Hematopoietic multipotent progenitor cell treated with erythropoietin and hydrocortisone succinate and interleukin-3 and kit ligand, for 8 days (in vitro differentiated cells): ENCODE results near the gene FADS2.
A peak's percentile ranks its signal among the peaks of the same experiment; 100 is the strongest.

Source experiments
- DNase-seq: peaks from one replicate; pipeline ENCODE4 v3.0.0-alpha.2; 2015

Gene FADS2

DNA sequence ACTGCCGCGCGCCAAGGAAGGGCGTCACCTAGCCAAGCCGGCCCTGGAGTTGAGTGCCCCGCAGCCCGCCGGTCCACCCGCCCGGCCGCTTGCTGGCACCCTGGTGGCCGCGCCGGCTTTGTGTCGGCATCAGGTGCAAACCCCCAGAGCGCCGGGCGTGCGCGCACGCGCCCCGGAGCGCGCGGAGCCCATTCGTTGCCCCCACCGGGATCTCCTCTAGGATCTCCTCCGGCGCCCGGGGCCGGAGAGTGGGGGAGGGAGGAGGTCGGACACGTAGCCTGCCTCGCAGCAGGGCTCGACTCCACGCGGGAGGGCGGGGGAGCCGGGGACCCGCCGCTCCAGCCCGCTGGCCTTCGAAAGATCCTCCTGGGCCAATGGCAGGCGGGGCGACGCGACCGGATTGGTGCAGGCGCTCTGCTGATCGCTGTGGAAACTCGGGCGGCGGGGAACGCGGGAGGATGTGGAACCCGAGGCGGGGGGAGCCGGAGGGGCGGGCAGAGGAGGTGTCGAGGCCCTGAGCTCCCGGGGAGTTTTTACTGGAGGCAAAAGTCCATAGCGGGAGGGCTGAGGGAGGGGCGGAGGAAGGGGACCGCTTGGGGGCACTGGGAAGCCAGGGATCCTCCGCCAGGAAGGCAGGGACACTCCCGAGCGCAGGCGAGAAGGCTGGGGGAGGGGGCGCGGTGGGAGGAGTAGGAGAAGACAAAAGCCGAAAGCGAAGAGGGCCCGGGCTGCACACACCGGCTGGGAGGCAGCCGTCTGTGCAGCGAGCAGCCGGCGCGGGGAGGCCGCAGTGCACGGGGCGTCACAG, at the start of gene FADS2:
Gene FADS2, plus strand, starts transcription at position 730 of the 808 bp plus-strand sequence. CDS start 91 bp downstream, outside the sequence.
- DNase-seq: peak; percentile 97

DNA sequence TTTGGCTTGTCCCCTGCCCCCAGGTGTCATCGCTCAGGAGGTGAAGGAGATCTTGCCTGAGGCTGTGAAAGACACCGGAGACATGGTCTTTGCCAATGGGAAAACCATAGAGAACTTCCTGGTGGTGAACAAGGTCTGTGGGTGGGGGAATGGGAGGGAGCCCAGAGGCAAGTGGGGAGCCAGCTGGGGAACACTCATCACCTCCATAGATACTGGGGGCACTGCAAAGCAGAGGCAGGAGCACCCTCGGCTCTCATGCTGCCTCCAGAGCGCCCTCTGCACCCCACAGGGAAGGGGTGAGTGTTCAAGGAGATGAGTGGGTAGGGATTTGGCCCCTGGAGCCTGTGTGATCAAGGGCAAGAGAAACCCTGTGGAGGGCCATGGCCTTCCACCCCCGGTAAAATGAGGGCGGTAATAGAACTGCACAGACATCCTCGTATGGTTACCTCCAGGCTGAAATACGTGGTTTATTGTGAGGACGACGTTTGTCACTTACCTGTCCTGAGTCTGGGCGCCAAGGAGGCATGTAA, 49.7 kb upstream of the FADS2 start:
- DNase-seq: no peak

DNA sequence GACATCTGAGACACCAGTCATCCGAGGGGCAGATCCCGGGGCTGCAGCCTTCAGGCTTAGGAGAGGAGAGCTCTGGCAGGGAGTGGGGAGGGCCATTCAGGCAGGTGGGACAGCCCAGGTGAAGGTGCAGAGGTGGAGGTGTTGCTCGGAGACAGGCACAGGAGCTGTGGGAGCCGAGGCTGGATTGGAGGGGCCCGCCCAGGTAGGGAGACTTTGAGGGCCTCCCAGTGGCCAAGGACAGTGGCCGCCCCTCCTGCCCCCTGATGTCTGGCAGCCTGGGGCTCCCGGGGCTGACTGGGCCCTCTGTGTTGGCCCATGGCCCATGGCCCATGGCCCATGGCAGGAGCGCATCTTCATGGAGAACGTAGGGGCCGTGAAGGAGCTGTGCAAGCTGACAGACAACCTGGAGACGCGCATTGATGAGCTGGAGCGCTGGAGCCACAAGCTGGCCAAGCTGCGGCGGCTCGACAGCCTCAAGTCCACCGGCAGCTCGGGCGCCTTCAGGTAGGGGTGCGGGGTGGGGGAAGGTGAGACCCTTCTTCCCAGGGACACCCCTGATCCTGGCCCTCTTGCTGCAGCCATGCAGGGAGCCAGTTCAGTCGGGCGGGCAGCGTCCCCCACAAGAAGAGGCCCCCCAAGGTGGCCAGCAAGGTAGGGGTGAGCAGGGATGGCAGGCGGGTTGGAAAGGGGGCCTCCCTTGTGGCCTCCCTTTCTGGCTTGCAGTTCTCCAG, 49.0 kb upstream of the FADS2 start:
- no peak for DNase-seq

DNA sequence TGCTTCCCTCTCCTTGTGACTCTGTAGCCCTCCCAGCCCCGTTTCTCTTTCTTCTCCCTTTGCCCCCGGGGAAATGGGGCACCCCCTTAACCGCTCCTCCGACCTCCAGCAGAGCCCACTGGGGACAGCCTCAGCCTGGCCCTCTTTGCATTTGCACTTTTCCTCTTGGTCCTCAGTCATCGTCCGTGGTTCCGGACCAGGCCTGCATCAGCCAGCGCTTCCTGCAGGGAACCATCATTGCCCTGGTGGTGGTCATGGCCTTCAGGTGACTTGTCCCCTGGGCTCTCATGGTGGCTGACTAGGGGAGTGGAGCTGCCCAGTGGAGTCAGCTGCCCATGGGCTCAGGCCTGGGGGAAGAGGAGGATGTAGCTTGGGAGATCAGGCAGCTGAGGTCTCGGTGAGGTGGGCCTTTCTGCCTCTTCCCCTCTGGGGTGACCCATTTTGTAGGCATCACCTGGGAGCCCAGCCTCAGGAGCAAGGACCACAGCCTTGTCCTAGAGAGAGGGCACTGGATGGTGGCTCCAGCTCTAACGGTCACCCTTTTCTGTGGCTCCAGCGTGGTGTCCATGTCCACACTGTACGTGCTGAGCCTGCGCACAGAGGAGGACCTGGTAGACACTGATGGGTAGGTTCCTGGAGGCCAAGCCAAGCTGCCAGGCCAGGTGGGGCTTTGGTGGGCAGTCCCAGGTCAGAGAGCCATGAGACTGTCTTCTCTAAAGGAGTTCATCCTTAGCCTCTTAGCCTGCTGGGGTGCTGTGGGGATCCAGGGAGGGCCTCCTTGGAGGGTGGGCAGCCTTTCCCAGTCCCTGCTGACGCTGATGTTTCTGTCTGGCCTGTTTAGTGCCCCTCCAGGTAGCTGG, 48.2 kb upstream of the FADS2 start:
- DNase-seq: no peak

DNA sequence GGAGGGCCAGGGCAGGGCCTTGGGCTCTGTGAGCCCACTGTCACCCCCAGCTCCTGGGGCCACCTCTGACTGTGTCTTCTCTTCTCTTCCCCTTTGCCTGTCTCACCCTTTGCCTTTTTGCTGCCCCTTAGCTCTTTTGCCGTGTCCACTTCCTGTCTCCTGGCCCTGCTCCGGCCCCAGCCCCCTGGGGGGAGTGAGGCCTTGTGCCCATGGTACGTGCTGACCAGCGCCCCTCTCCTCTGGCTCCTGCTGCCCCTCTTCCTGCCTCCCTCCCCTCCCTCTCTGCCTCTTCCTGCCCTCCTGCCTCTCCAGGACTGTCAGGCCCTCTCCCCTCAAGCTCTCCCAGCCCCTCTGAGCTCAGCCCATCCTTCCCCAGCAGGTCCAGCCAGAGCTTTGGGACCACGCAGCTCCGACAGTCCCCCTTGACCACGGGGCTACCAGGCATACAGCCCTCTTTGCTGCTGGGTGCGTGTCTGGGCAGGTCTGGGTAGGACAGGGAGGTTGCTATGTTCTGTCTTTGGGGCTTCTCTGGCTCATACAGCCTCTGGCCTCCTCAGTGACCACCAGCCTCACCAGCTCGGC, 47.4 kb upstream of the FADS2 start:
- no peak for DNase-seq

DNA sequence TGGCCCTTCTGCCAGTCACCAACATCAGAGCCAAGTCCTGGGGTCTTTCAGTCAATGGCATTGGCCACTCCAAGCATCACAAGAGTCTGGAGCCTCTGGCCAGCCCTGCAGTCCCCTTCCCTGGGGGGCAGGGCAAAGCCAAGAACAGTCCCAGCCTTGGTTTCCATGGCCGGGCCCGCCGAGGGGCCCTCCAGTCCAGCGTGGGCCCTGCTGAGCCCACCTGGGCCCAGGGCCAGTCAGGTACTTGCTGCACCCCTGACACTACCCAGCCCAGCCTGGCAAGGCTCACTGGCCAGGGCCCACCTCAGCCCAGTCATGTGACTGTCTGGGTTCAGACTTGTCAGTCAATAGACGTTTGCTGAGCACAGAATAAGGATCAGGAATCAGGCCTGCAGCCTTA, 46.5 kb upstream of the FADS2 start:
- no peak for DNase-seq

DNA sequence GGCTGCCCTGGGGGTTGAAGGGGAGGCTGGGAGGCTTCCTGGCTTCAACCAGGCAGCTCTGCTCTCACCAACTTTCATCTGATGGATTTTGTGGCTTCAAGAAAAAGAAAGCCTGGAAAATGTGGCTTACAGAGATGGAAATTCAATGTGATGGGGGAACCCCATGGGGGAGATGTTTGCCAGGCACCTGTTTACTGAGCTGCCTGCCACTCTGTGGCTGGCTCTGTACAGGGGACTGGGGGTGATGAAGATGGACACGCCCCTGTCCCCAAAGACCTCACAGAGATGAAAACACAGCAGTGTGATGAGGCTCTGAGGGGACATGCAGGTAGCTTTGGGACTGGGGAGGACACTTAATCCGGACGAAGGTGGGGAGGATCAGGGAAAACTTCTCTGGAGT, 45.8 kb upstream of the FADS2 start:
- DNase-seq: no peak

DNA sequence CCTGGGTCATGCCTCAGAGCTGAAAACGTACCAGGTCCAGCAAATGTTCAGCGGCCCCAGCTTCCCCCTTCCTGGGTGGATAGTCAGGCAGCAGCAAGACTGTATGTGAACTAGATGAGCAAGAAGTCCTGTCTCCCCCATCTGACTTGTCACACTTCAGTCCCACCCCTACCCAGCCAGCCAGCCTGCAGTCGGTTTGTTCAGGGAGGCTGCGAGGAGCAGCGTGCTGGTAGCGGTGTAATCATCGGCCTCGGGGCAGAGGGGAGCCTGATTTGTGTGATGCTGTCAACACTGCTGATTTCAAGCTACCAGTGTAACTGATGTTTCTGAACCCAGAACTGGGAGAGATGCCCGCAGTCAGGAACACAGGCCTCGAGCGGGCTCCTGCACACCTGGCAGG, 45.3 kb upstream of the FADS2 start:
- DNase-seq: no peak

DNA sequence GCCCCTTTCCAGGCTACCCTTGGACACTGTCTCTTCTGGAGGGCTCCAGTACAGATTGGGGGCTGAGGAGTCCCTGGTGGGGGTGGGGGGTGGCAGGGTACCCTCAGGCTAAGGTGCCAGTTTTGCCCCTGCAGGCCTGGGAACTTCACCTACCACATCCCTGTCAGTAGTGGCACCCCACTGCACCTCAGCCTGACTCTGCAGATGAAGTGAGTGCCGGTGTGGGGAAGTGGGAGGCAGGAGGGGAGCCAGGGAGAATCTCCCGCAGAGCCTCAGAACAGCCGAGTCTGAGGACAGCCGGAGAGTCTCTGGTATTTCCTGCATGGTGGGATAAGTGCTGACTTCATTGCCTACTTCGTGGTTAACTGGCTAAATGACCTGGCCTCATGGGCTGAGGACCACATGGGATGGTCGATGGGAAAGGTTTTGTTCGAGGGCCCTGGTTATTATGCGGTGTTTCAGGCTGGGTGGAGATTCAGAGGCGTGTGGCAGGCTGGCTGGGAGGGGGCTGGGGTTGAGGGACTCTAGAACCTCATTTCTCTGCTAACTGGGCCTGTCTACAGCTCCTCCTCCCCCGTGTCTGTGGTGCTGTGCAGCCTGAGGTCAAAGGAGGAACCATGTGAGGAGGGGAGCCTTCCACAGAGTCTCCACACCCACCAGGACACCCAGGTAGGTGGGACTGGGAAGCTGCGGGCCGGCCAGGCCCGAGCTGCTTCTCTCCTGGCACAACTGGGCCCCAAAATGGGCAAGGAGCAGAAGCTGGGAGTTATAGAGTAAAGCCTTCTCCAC, 44.2 kb upstream of the FADS2 start:
- DNase-seq: no peak

DNA sequence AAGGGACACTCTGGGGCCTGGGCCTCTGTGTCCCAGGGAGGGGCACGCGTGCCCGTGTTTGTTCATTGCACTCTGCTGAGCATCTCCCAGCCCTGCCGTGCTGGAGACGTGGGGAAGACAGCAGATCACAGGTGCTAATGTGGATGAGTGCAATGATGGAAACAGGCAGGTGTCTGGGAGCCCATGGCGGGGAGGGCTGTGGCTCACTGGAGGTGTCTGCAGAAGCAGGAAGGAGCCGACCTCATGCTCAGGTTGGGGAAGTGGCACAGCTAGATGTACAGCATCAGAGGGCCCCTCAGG, 43.6 kb upstream of the FADS2 start:
- no peak for DNase-seq

DNA sequence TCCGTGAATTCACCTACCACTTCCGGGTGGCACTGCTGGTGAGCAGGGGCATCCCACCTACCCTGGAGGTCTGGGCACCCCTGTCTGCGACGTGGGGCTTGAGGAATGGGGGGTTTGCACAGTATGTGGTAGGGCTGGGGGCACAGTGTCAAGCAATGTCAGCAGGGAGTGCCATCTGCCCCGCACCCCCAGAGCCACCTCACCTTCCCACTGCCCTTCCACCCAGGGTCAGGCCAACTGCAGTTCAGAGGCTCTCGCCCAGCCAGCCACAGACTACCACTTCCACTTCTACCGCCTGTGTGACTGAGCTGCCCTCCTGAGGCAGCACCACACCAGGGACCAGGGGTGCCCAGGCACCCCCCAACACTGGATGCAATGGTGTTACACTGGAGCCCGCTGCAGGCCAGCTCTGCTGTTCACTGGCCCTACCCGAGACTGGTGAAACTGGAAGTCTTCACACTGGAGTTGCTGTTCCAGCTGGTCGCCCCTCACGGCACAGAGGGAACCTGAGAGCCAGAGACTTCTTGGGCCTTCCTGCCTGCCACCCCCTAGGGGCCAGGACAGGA, 42.2 kb upstream of the FADS2 start:
- DNase-seq: no peak

DNA sequence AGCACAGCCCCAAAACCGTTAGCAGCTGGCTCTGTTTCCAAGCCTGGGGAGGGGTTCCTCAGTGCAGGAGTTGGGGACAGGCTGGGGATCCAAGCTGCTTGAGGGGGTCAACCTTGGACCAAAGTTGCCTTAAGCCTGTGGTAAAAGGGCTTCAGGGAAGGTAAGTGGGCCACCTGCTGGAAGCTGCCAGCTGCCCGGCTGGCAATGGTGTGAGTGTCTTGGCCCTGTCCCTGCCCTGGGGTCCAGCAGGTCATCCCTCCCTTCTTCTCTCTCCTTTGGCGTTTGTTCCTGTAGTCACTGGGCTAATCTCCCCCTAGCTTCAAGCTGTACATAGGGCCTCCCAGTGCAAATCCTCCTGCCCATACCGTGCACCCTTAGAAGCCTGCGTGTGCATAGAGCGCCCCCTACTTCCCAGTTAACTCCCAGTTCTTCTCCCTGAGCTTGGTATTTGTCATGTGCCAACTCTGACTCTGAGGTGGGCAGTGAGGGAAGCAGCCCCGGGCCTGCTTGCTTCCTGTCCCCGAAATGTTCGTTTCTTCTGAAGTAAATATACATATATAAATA, 40.1 kb upstream of the FADS2 start:
- DNase-seq: peak; percentile 71

DNA sequence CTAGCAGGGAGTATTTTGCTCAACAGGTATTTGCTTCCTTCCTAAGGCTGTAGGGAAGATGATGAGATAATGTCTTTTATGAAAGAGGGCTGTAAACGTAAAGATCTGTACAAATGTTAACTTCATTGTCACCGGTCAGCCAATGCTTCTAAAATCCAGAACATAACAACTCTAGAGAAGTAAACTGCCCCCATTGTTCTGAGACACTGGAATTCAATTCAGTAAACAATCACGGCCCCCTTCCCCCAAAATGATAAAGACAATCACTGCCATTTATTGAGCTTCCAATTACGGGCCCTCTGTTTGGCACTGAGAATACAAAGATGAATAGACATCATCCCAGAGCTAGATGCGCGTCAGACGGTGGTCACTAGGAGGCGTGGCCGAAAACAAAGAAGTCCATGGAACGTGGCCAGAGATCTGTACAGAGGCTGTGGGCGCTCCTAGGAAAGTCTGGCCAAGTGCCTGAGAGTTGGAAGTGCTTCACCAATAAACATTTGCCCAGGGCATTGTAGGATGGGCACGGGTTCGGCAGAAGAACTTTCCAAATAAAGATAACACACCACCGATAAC, 36.3 kb upstream of the FADS2 start:
- peak; percentile 79 for DNase-seq

DNA sequence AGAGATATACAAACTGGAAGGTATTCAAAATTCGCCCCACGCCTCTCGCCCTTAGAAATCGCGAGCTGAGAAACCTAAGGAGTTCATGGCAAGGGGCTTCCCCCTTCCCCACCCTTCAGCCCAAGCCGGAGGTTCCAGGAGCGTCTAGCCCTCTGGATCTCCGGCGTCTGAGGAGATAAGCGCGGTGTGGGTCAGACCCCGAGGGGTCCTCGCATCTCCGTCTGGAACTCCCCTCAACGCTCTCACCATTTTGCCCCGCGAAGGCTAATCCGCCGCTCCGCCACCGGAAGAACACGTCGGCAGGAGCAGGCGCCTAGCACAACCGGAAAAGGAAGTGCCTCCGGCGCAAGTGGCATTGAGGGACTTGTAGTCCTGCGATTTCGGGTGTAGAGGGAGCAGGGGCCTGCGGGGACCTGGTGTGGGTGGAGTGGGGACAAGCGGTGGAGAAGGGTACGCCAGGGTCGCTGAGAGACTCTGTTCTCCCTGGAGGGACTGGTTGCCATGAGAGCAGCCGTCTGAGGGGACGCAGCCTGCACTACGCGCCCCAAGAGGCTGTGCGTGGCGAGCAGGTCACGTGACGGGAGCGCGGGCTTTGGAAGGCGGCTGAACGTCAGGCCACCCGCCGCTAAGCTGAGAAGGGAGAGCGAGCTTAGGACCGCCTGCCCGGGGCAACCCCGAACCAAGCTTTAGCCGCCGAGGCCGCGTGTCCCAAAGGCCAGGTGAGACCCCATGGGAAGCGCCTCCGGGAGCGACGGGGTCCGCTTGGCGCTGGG, 35.6 kb upstream of the FADS2 start, which contains the start of the genes FEN1 and TMEM258:
Gene FEN1, plus strand, starts transcription at position 602 of the 773 bp plus-strand sequence. CDS start 2,451 bp downstream, outside the sequence.
Gene TMEM258, minus strand, starts transcription at position 290 of the 773 bp plus-strand sequence. Its CDS starts 41 bp downstream, at position 249.
- peak; percentile 96 for DNase-seq

DNA sequence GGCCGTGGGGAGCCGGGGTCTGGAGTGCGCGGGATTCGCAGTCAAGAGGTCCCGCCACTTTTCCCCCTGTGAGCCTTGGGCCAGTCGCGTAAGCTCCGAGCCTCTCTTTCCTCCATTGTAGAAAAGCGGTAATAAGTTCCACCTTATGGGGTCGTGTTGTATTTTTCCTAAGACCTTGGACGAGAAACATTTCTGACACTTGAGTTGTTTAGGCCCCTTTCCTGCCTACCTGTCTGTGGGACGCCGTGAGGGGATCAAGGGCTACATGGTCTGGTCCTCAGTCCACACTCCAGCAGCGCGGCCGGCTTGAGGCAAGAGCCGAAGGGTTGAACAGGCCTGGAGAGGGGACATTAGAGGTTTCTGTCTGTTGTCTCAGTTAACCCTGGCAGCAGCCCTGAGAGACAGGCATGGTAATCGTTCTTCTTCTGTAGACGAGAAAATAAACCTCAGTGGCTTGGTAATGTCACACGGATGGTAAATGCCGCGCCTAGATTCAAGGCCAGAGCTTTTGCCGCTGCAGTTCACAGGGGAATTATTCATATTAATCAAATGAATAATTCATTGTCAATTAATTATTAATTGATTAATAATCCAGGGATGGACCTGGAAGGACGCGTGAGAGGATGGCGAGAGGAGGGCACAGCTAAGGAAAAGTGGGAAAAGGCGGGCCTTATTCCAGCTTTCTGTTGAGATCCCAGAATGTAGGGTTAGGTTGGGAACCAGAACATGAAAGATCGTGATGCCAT, 34.8 kb upstream of the FADS2 start:
- no peak for DNase-seq

DNA sequence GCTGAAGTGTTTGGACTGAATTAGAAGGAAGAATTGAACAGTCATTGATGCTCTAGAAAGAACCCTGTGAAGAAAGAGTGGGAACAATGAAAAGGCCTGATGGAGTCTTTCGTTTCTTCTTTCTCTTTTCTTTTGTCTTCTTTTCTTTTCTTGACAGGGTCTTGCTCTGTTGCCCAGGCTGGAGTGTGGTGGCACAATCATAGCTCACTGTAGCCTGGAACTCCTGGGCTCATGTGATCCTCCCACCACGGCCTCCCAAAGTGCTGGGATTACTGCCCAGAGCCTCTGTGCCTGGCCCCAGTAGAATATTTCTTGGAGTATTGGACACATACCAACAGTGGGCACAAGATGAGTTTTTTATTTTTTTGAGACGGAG, 34.3 kb upstream of the FADS2 start:
- DNase-seq: no peak

DNA sequence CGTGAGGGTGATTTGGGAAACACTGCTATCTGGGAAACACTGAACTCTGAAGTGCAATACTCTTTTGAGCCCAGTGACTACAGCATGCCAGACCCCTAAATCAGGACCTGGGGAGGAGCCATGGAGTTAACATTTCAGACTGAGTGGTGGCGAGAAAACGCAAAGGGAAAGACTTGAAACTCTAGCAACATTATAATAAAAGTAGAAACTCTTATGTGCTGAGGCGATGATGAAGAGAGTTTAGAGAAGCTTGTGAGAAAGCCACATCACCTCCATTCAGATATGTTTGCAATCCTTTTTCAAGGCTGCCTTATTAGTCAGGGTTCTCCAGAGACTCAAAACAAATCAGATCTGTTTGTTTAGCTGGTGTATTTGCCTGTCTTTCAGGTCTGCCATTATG, 33.5 kb upstream of the FADS2 start:
- DNase-seq: no peak

DNA sequence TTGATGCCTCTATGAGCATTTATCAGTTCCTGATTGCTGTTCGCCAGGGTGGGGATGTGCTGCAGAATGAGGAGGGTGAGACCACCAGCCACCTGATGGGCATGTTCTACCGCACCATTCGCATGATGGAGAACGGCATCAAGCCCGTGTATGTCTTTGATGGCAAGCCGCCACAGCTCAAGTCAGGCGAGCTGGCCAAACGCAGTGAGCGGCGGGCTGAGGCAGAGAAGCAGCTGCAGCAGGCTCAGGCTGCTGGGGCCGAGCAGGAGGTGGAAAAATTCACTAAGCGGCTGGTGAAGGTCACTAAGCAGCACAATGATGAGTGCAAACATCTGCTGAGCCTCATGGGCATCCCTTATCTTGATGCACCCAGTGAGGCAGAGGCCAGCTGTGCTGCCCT, 32.6 kb upstream of the FADS2 start:
- no peak for DNase-seq

DNA sequence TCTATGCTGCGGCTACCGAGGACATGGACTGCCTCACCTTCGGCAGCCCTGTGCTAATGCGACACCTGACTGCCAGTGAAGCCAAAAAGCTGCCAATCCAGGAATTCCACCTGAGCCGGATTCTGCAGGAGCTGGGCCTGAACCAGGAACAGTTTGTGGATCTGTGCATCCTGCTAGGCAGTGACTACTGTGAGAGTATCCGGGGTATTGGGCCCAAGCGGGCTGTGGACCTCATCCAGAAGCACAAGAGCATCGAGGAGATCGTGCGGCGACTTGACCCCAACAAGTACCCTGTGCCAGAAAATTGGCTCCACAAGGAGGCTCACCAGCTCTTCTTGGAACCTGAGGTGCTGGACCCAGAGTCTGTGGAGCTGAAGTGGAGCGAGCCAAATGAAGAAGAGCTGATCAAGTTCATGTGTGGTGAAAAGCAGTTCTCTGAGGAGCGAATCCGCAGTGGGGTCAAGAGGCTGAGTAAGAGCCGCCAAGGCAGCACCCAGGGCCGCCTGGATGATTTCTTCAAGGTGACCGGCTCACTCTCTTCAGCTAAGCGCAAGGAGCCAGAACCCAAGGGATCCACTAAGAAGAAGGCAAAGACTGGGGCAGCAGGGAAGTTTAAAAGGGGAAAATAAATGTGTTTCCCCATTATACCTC, 32.1 kb upstream of the FADS2 start:
- DNase-seq: no peak
